Measurements from ENCODE around the gene ZNF236. TPM values are rescaled to one million over a fixed set of nuclear protein-coding genes. Genes with fewer than 3 reads are reported as not detected.

ZNF236 gene
- total and polyA plus RNA-seq, 10 of the 15 experiments (the other 5 are each of a cell fraction or from before 2014, with no cell fraction given) = 1.0 to 14.4 (median 5.9) TPM

GRCh38 chr18:76846217-76846616 is 23.9 kb downstream of the ZNF236 start:
- ChIA-PET POLR2A (no interaction called here), RAD21 (ENCODE audit: unreplicated experiment) (no interaction called here), SMC1A (ENCODE audit: uncharacterized antibody, unreplicated experiment) (no interaction called here), CTCF (no interaction called here)
- H3K4me3 ChIP-seq = no peak overlapping the region
- H3K36me3 ChIP-seq (ENCODE audit: control insufficient read depth in 2 of 2, insufficient read depth in 2 of 2, low read length in 1 of 2) = no peaks in the 10 kb centered on the region
- no peaks in the 10 kb centered on the region for H4K20me1 ChIP-seq (ENCODE audit: control insufficient read depth, insufficient read depth)
- no peak for TF ChIP-seq STAT3 (IDR thresholded peaks at IDR 0.05; ENCODE audit: low read depth, low read length)
- FAIRE-seq (no peak), DNase-seq (ENCODE audit: low read depth, low spot score) (no peak), ATAC-seq (no peak)
- intact Hi-C loops (cut with micrococcal nuclease; ENCODE audit: unreplicated experiment) = no loop called here
- H3K79me2 ChIP-seq (ENCODE audit: control insufficient read depth, insufficient read depth, low read length) = peaks cover 21% of the 10 kb centered on the region
- 88% methylated on average over 5 of the region's 5 CpGs for WGBS (ENCODE audit: insufficient coverage, insufficient replicate concordance, low lambda C conversion rate, missing lambda C conversion rate)
- in situ Hi-C loops (cut with MboI) = no loop called here
- H3K4me2 ChIP-seq (ENCODE audit: control insufficient read depth, insufficient read depth) = no peak overlapping the region
- no peaks in the 10 kb centered on the region for H3K27me3 ChIP-seq (replicated peaks in 1 of 2; ENCODE audit: control insufficient read depth in 2 of 2, insufficient read depth in 2 of 2, low read length in 1 of 2)
- no TSS peak for BruUV-seq (replicated peaks)
- H2AFZ ChIP-seq (ENCODE audit: control insufficient read depth, low read depth, low read length) = no peak overlapping the region
- H3K9me3 ChIP-seq (replicated peaks; ENCODE audit: control insufficient read depth, insufficient read depth, low read length) = no peaks in the 10 kb centered on the region
- no peak overlapping the region for H3K9ac ChIP-seq (ENCODE audit: control insufficient read depth, insufficient read depth, low read length)
- no peak overlapping the region for H3K27ac ChIP-seq (ENCODE audit: control insufficient read depth, insufficient read depth)
- no peaks in the 10 kb centered on the region for H3K4me1 ChIP-seq (ENCODE audit: control insufficient read depth, insufficient read depth, low read length)

- H3K4me2 ChIP-seq (ENCODE audit: control insufficient read depth, insufficient read depth) = no peak overlapping the region
- CTCF ChIA-PET = interaction anchor here (2.3 to 2.6 kb wide), 2 partner anchors 10 to 45 kb away, joined by 5 to 17 read pairs; no protein-coding TSS in a partner anchor
- SMC1A ChIA-PET (ENCODE audit: uncharacterized antibody, unreplicated experiment) = interaction anchor here (2.1 kb wide), 1 partner anchor 45 kb away, joined by 10 read pairs; no protein-coding TSS in a partner anchor
- intact Hi-C loops (cut with micrococcal nuclease; ENCODE audit: unreplicated experiment) = loop anchor here (2.0 kb wide), 1 partner anchor 45 kb away; no protein-coding TSS in a partner anchor
- H3K4me1 ChIP-seq (ENCODE audit: control insufficient read depth, insufficient read depth, low read length) = no peaks in the 10 kb centered on the region
- ATAC-seq = peak; percentile 48
- WGBS (ENCODE audit: insufficient coverage, insufficient replicate concordance, low lambda C conversion rate, missing lambda C conversion rate) = 100% methylated on average over 2 of the region's 2 CpGs
- H3K9ac ChIP-seq (ENCODE audit: control insufficient read depth, insufficient read depth, low read length) = no peak overlapping the region
- FAIRE-seq = no peak
- in situ Hi-C loops (cut with MboI) = no loop called here
- no peak for TF ChIP-seq ETV6 (conservative IDR thresholded peaks at IDR 0.05 in 1 of 2, IDR thresholded peaks at IDR 0.05 in 1 of 2; ENCODE audit: borderline replicate concordance in 1 of 2, low read depth in 1 of 2)
- TF ChIP-seq CTCF (IDR thresholded peaks at IDR 0.05 in 2 of 3, conservative IDR thresholded peaks at IDR 0.05 in 1 of 3; ENCODE audit: control insufficient read depth in 2 of 3, extremely low read depth in 1 of 3, insufficient read depth in 1 of 3, low read depth in 3 of 3, low read length in 3 of 3) = peak in 1 of 3 experiments; percentile 18; a peak in 1 of 6 replicates
- no peak for TF ChIP-seq EGR1 (IDR thresholded peaks at IDR 0.05; ENCODE audit: borderline replicate concordance in 1 of 2, low read depth in 2 of 2, low read length in 2 of 2)
- 0 out of 2 replicates have a peak, but pooled peaks have one; percentile 3 for TF ChIP-seq RAD21 (IDR thresholded peaks at IDR 0.05; ENCODE audit: insufficient read depth, low read depth, low read length)
- DNase-seq (ENCODE audit: low read depth, low spot score) = no peak
- H3K9me3 ChIP-seq (replicated peaks; ENCODE audit: control insufficient read depth, insufficient read depth, low read length) = no peaks in the 10 kb centered on the region
- no peak overlapping the region for H3K27ac ChIP-seq (ENCODE audit: control insufficient read depth, insufficient read depth)
- peaks cover 2% of the 10 kb centered on the region in 2 experiments; a peak in 2 of 4 replicates for H3K36me3 ChIP-seq (ENCODE audit: control insufficient read depth in 2 of 2, insufficient read depth in 2 of 2, low read length in 1 of 2)
- BruUV-seq (replicated peaks) = no TSS peak
- H3K79me2 ChIP-seq (ENCODE audit: control insufficient read depth, insufficient read depth, low read length) = peaks cover 17% of the 10 kb centered on the region
- H2AFZ ChIP-seq (ENCODE audit: control insufficient read depth, low read depth, low read length) = no peak overlapping the region
- H4K20me1 ChIP-seq (ENCODE audit: control insufficient read depth, insufficient read depth) = no peaks in the 10 kb centered on the region
- no peaks in the 10 kb centered on the region for H3K27me3 ChIP-seq (replicated peaks in 1 of 2; ENCODE audit: control insufficient read depth in 2 of 2, insufficient read depth in 2 of 2, low read length in 1 of 2)
- no peak overlapping the region for H3K4me3 ChIP-seq
- POLR2A ChIA-PET = interaction anchor here (1.0 kb wide), 1 partner anchor 19 kb away, joined by 5 read pairs; no protein-coding TSS in a partner anchor
- RAD21 ChIA-PET (ENCODE audit: unreplicated experiment) = interaction anchor here (1.0 kb wide), 2 partner anchors 17 to 116 kb away, joined by 3 read pairs; no protein-coding TSS in a partner anchor
Measured at GRCh38 chr18:76847916-76848315, 25.6 kb downstream of the ZNF236 start.
